ENCODE data around the gene CTSH.

DNA sequence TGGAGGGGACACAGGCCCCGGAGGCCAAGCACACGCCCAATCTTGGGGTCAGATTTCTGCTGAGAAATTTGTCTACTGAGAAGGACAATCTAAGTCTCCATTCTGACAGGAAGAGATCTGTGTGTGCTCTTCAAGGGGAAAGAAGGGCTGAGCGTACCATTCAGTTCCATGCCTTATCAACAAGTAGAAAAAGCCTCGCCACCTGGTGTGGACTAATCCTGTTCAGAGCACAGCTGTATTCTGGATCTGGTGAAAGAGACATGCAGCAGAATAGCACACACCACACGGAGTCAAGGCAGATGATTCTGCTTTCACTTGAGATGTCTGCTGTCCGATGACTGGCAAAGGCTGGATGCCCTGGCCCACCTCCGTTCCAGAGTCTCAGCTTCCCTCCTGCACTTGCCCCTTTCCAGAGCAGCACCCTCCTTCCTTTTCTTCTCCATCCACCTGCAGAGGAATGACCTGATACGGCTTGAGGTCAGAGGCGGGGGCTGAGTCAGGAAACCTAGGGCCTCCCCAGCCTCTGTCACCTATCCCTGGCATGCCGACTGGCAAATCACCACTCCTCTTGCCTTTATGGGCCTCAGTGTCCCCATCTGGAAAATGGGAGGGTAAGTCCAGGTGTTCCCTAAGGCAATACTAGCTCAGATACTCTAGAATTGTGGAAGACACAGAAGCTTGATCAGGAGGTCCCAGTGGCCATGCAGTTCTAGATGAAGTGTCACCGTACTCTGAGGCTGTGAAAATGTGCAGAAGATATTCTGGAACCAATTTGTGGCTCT, 36.9 kb upstream of the CTSH start:
- TF ChIP-seq PRPF4 (IDR thresholded peaks at IDR 0.05; ENCODE audit: low read depth, low read length, poor library complexity, severe bottlenecking) (no peak), ZC3H4 (CRISPR knock-in tag; IDR thresholded peaks at IDR 0.05; ENCODE audit: borderline replicate concordance) (no peak), ZNF274 (CRISPR knock-in tag; IDR thresholded peaks at IDR 0.05) (no peak), ZBTB7B (CRISPR knock-in tag; IDR thresholded peaks at IDR 0.05) (no peak), IRX3 (CRISPR knock-in tag; IDR thresholded peaks at IDR 0.05; ENCODE audit: borderline replicate concordance, low read depth) (no peak), NR2F2 (IDR thresholded peaks at IDR 0.05; ENCODE audit: borderline replicate concordance, low read depth) (no peak), JUN (CRISPR knock-in tag; IDR thresholded peaks at IDR 0.05) (no peak), ZNF501 (CRISPR knock-in tag; IDR thresholded peaks at IDR 0.05) (no peak)
- TF ChIP-seq, protein P1, sequence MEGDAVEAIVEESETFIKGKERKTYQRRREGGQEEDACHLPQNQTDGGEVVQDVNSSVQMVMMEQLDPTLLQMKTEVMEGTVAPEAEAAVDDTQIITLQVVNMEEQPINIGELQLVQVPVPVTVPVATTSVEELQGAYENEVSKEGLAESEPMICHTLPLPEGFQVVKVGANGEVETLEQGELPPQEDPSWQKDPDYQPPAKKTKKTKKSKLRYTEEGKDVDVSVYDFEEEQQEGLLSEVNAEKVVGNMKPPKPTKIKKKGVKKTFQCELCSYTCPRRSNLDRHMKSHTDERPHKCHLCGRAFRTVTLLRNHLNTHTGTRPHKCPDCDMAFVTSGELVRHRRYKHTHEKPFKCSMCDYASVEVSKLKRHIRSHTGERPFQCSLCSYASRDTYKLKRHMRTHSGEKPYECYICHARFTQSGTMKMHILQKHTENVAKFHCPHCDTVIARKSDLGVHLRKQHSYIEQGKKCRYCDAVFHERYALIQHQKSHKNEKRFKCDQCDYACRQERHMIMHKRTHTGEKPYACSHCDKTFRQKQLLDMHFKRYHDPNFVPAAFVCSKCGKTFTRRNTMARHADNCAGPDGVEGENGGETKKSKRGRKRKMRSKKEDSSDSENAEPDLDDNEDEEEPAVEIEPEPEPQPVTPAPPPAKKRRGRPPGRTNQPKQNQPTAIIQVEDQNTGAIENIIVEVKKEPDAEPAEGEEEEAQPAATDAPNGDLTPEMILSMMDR (CRISPR knock-in tag; IDR thresholded peaks at IDR 0.05), result no peak
- TF ChIP-seq, protein P2, sequence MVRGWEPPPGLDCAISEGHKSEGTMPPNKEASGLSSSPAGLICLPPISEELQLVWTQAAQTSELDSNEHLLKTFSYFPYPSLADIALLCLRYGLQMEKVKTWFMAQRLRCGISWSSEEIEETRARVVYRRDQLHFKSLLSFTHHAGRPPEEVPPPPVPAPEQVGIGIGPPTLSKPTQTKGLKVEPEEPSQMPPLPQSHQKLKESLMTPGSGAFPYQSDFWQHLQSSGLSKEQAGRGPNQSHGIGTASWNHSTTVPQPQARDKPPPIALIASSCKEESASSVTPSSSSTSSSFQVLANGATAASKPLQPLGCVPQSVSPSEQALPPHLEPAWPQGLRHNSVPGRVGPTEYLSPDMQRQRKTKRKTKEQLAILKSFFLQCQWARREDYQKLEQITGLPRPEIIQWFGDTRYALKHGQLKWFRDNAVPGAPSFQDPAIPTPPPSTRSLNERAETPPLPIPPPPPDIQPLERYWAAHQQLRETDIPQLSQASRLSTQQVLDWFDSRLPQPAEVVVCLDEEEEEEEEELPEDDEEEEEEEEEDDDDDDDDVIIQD (CRISPR knock-in tag; IDR thresholded peaks at IDR 0.05; ENCODE audit: low read depth), result no peak
